DND-41 (cell line): Measurements from ENCODE around the gene TASOR2.

Source experiments
- CTCF ChIP-seq: IDR thresholded peaks from 2 replicates; pipeline ENCODE4 v1.5.1; 2012; ENCODE audit warnings: borderline replicate concordance, low read length, moderate library complexity, mild to moderate bottlenecking; ENCODE audit not compliant: poor library complexity, severe bottlenecking; ENCODE audit errors: extremely low read depth
- EZH2 ChIP-seq: IDR thresholded peaks from 3 replicates; pipeline ENCODE4 v1.6.1; 2012; ENCODE audit warnings: borderline replicate concordance, low read depth, mild to moderate bottlenecking, moderate library complexity, low read length, inconsistent platforms; ENCODE audit not compliant: severe bottlenecking

GRCh38 chr10:5658871-5659618 is 25.6 kb upstream of the TASOR2 start:
- TF ChIP-seq CTCF = no peak
- TF ChIP-seq EZH2 = no peak
